Measurements from ENCODE around the gene NAGPA. TPM values are rescaled to one million over a fixed set of nuclear protein-coding genes. Genes with fewer than 3 reads are reported as not detected.
A peak's percentile ranks its signal among the peaks of the same experiment; 100 is the strongest.
"Not testable (repeated sequence)": the region's sequence is repeated elsewhere in the genome, so short reads cannot be mapped to it uniquely, and the experiment has no call there.

Gene NAGPA
- total and polyA plus RNA-seq, 8 donors: 3.7 to 10.0 (median 6.6) TPM

GRCh38 chr16:5054876-5055865, 21.4 kb upstream of the NAGPA start:
- no peak for FAIRE-seq

DNA sequence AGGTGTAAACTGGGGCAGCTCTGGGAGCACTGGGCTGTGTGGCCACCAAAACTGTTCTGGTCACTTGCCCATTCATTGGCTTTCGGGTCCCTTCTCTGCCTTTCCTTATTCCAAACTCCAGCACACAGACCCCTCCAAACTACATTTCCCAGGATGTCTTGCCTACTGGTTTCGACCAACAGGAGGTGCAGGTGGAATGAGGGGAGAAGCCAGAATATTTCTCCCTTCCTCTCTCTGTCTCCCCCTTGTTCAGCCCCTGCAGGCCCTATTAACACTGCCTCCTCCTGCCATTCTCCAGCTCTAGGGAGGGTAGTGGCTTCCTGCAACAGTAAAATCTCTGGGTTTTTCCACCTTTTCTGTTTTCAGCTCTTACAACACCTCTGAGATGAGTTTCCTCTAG, 13.2 kb upstream of the NAGPA start:
- WGBS, 2 donors: 64 to 81% methylated on average over 2 of the region's 2 CpGs
- no peaks in the 10 kb centered on the region for H3K4me1 ChIP-seq
- no peaks in the 10 kb centered on the region for H3K36me3 ChIP-seq
- no peak overlapping the region for H3K27ac ChIP-seq
- no peaks in the 10 kb centered on the region for H3K9me3 ChIP-seq
- H3K27me3 ChIP-seq: no peaks in the 10 kb centered on the region
- H3K4me3 ChIP-seq: no peak overlapping the region
- DNase-seq: peak in 1 of 6 donors; percentile 6
- TF ChIP-seq CTCF (IDR thresholded peaks at IDR 0.05): no peak
- no peak for ATAC-seq
- FAIRE-seq: no peak
- intact Hi-C loops (cut with DNase I): no loop called here

More at GRCh38 chr16:5054876-5055865, 21.4 kb upstream of the NAGPA start:
- Histone ChIP-seq H3K36me3 (no peaks in the 10 kb centered on the region), H3K27me3 (no peaks in the 10 kb centered on the region), H3K4me3 (no peak overlapping the region), H3K4me1 (no peaks in the 10 kb centered on the region), H3K9me3 (no peaks in the 10 kb centered on the region), H3K27ac (no peak overlapping the region)
- TF ChIP-seq CTCF (IDR thresholded peaks at IDR 0.05): no peak
- intact Hi-C loops (cut with DNase I): no loop called here
- no peak for ATAC-seq
- WGBS, 2 donors: 81 to 83% methylated on average over 16 of the region's 16 CpGs
- DNase-seq: peak in 1 of 6 donors; percentile 41

GRCh38 chr16:5045499-5046115, 11.9 kb upstream of the NAGPA start:
- no peak for TF ChIP-seq CTCF (IDR thresholded peaks at IDR 0.05)

DNA sequence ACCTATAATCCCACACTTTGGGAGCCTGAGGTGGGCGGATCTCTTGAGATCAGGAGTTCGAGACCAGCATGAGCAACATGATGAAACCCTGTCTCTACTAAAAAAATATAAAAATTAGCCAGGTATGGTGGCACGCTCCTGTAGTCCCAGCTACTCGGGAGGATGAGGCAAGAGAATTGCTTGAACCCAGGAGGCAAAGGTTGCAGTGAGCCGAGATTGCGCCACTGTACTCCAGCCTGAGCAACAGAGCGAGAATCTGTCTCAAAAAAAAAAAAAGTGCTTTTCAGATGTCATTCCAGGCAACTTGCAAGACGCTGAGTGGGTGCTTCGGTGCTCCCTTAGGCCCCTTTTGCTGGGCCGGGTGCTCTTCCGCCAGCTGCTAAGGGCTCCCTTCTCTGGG, 10.8 kb upstream of the NAGPA start:
- FAIRE-seq; H3K9me3 ChIP-seq; H3K27ac ChIP-seq; intact Hi-C loops (cut with DNase I); H3K4me3 ChIP-seq; H3K27me3 ChIP-seq; ATAC-seq; H3K36me3 ChIP-seq; H3K4me1 ChIP-seq; DNase-seq: not testable (repeated sequence)
- WGBS, 2 donors: 93 to 96% methylated on average over 11 of the region's 11 CpGs

More at GRCh38 chr16:5045499-5046115, 11.9 kb upstream of the NAGPA start:
- Histone ChIP-seq H3K9me3 (no peaks in the 10 kb centered on the region), H3K27me3 (no peaks in the 10 kb centered on the region), H3K4me1 (no peaks in the 10 kb centered on the region), H3K27ac (no peak overlapping the region), H3K36me3 (no peaks in the 10 kb centered on the region), H3K4me3 (no peak overlapping the region)
- DNase-seq (peak in 1 of 6 donors; percentile 17), FAIRE-seq (no peak), ATAC-seq (no peak)
- intact Hi-C loops (cut with DNase I): no loop called here
- 79 to 81% methylated on average over 10 of the region's 10 CpGs for WGBS, 2 donors

GRCh38 chr16:5044011-5044540, 10.3 kb upstream of the NAGPA start:
- FAIRE-seq: no peak
- no peak for ATAC-seq
- H3K4me1 ChIP-seq: no peaks in the 10 kb centered on the region
- no peak overlapping the region for H3K4me3 ChIP-seq
- DNase-seq: peak in 1 of 6 donors; percentile 9
- WGBS, 2 donors: 86 to 90% methylated on average over 8 of the region's 8 CpGs
- H3K27me3 ChIP-seq: no peaks in the 10 kb centered on the region
- H3K36me3 ChIP-seq: no peaks in the 10 kb centered on the region
- H3K9me3 ChIP-seq: no peaks in the 10 kb centered on the region
- intact Hi-C loops (cut with DNase I): no loop called here
- no peak for TF ChIP-seq CTCF (IDR thresholded peaks at IDR 0.05)
- no peak overlapping the region for H3K27ac ChIP-seq
